Measurements from ENCODE around the gene P3H3. TPM values are rescaled to one million over a fixed set of nuclear protein-coding genes. Genes with fewer than 3 reads are reported as not detected.

Gene P3H3
- total RNA-seq, 1 donor from 2014 or later: 4.0 TPM

- intact Hi-C loops (cut with micrococcal nuclease): no loop called here
- peaks cover 11% of the 10 kb centered on the region for H3K4me1 Mint-ChIP-seq (ENCODE audit: low read depth)
- H3K4me3 Mint-ChIP-seq: no peak overlapping the region
- no peak for DNase-seq (ENCODE audit: low spot score)
- H3K9me3 Mint-ChIP-seq: no peaks in the 10 kb centered on the region
- H3K36me3 Mint-ChIP-seq (ENCODE audit: low read depth): peaks cover 58% of the 10 kb centered on the region
- H3K27ac Mint-ChIP-seq: no peak overlapping the region
- H3K27me3 Mint-ChIP-seq (ENCODE audit: insufficient read depth): peaks cover 2% of the 10 kb centered on the region
Measured at GRCh38 chr12:6816598-6816997, 11.6 kb upstream of the P3H3 start.

- Mint-ChIP-seq H3K4me1 (ENCODE audit: low read depth) (peaks cover 11% of the 10 kb centered on the region), H3K27me3 (ENCODE audit: insufficient read depth) (peaks cover 2% of the 10 kb centered on the region), H3K36me3 (ENCODE audit: low read depth) (peaks cover 58% of the 10 kb centered on the region), H3K4me3 (no peak overlapping the region), H3K27ac (no peak overlapping the region), H3K9me3 (no peaks in the 10 kb centered on the region)
- intact Hi-C loops (cut with micrococcal nuclease): no loop called here
- DNase-seq (ENCODE audit: low spot score): no peak
Measured at GRCh38 chr12:6817098-6817497, 11.1 kb upstream of the P3H3 start.

GRCh38 chr12:6817662-6818157, 10.5 kb upstream of the P3H3 start:
- peaks cover 6% of the 10 kb centered on the region for H3K27me3 Mint-ChIP-seq (ENCODE audit: insufficient read depth)
- peak overlapping the region; percentile 45 for H3K27ac Mint-ChIP-seq
- peaks cover 58% of the 10 kb centered on the region for H3K36me3 Mint-ChIP-seq (ENCODE audit: low read depth)
- H3K9me3 Mint-ChIP-seq: no peaks in the 10 kb centered on the region
- no peak overlapping the region for H3K4me3 Mint-ChIP-seq
- DNase-seq (ENCODE audit: low spot score): no peak
- intact Hi-C loops (cut with micrococcal nuclease): no loop called here
- peaks cover 12% of the 10 kb centered on the region for H3K4me1 Mint-ChIP-seq (ENCODE audit: low read depth)

- Mint-ChIP-seq H3K4me3 (no peak overlapping the region), H3K9me3 (no peaks in the 10 kb centered on the region), H3K4me1 (ENCODE audit: low read depth) (peaks cover 17% of the 10 kb centered on the region), H3K27ac (no peak overlapping the region), H3K36me3 (ENCODE audit: low read depth) (peaks cover 58% of the 10 kb centered on the region), H3K27me3 (ENCODE audit: insufficient read depth) (peaks cover 8% of the 10 kb centered on the region)
- intact Hi-C loops (cut with micrococcal nuclease): no loop called here
- DNase-seq (ENCODE audit: low spot score): no peak
Measured at GRCh38 chr12:6818222-6818621, 10.0 kb upstream of the P3H3 start.

GRCh38 chr12:6818645-6819044, 9.6 kb upstream of the P3H3 start:
- no peak for DNase-seq (ENCODE audit: low spot score)
- Mint-ChIP-seq H3K36me3 (ENCODE audit: low read depth) (peaks cover 53% of the 10 kb centered on the region), H3K27me3 (ENCODE audit: insufficient read depth) (peaks cover 8% of the 10 kb centered on the region), H3K27ac (no peak overlapping the region), H3K9me3 (no peaks in the 10 kb centered on the region), H3K4me1 (ENCODE audit: low read depth) (peaks cover 17% of the 10 kb centered on the region), H3K4me3 (no peak overlapping the region)
- intact Hi-C loops (cut with micrococcal nuclease): no loop called here

- no peak for DNase-seq (ENCODE audit: low spot score)
- peaks cover 17% of the 10 kb centered on the region for H3K4me1 Mint-ChIP-seq (ENCODE audit: low read depth)
- no peak overlapping the region for H3K27ac Mint-ChIP-seq
- intact Hi-C loops (cut with micrococcal nuclease): no loop called here
- H3K27me3 Mint-ChIP-seq (ENCODE audit: insufficient read depth): peaks cover 12% of the 10 kb centered on the region
- H3K9me3 Mint-ChIP-seq: no peaks in the 10 kb centered on the region
- no peak overlapping the region for H3K4me3 Mint-ChIP-seq
- peaks cover 47% of the 10 kb centered on the region for H3K36me3 Mint-ChIP-seq (ENCODE audit: low read depth)
Measured at GRCh38 chr12:6819106-6820030, 8.8 kb upstream of the P3H3 start.

- no peak for DNase-seq (ENCODE audit: low spot score)
- peaks cover 40% of the 10 kb centered on the region for H3K36me3 Mint-ChIP-seq (ENCODE audit: low read depth)
- no peaks in the 10 kb centered on the region for H3K9me3 Mint-ChIP-seq
- peaks cover 19% of the 10 kb centered on the region for H3K4me1 Mint-ChIP-seq (ENCODE audit: low read depth)
- H3K27ac Mint-ChIP-seq: no peak overlapping the region
- intact Hi-C loops (cut with micrococcal nuclease): no loop called here
- H3K4me3 Mint-ChIP-seq: no peak overlapping the region
- peaks cover 19% of the 10 kb centered on the region for H3K27me3 Mint-ChIP-seq (ENCODE audit: insufficient read depth)
Measured at GRCh38 chr12:6820166-6820565, 8.0 kb upstream of the P3H3 start.

- H3K27ac Mint-ChIP-seq: peak within 1 kb of the TSS; percentile 53
- DNase-seq (ENCODE audit: low spot score): no peak
- no peaks in the 10 kb centered on the region for H3K9me3 Mint-ChIP-seq
- peaks cover 27% of the 10 kb centered on the region for H3K36me3 Mint-ChIP-seq (ENCODE audit: low read depth)
- peak within 1 kb of the TSS; percentile 28 for H3K4me3 Mint-ChIP-seq
- intact Hi-C loops (cut with micrococcal nuclease): no loop called here
- peaks cover 27% of the 10 kb centered on the region for H3K4me1 Mint-ChIP-seq (ENCODE audit: low read depth)
- peaks cover 29% of the 10 kb centered on the region for H3K27me3 Mint-ChIP-seq (ENCODE audit: insufficient read depth)
Measured at GRCh38 chr12:6821591-6822425, 6.4 kb upstream of the P3H3 start, which contains the start of gene GPR162. Gene GPR162 (plus strand): TSS chr12:6821821. CDS start chr12:6823899, 2,078 bp downstream.

GRCh38 chr12:6822426-6823135, 5.6 kb upstream of the P3H3 start:
- peaks cover 23% of the 10 kb centered on the region for H3K36me3 Mint-ChIP-seq (ENCODE audit: low read depth)
- H3K27ac Mint-ChIP-seq: peak overlapping the region; percentile 53
- no peak overlapping the region for H3K4me3 Mint-ChIP-seq
- H3K27me3 Mint-ChIP-seq (ENCODE audit: insufficient read depth): peaks cover 32% of the 10 kb centered on the region
- no peak for DNase-seq (ENCODE audit: low spot score)
- peaks cover 32% of the 10 kb centered on the region for H3K4me1 Mint-ChIP-seq (ENCODE audit: low read depth)
- intact Hi-C loops (cut with micrococcal nuclease): no loop called here
- no peaks in the 10 kb centered on the region for H3K9me3 Mint-ChIP-seq

- no peaks in the 10 kb centered on the region for H3K9me3 Mint-ChIP-seq
- peaks cover 35% of the 10 kb centered on the region for H3K27me3 Mint-ChIP-seq (ENCODE audit: insufficient read depth)
- H3K4me3 Mint-ChIP-seq: no peak overlapping the region
- H3K4me1 Mint-ChIP-seq (ENCODE audit: low read depth): peaks cover 39% of the 10 kb centered on the region
- intact Hi-C loops (cut with micrococcal nuclease): loop anchor here (2.0 kb wide), 1 partner anchor 135 kb away; the partner anchor contains the start of gene ZNF384
- DNase-seq (ENCODE audit: low spot score): no peak
- H3K27ac Mint-ChIP-seq: no peak overlapping the region
- peaks cover 16% of the 10 kb centered on the region for H3K36me3 Mint-ChIP-seq (ENCODE audit: low read depth)
Measured at GRCh38 chr12:6823182-6824084, 4.8 kb upstream of the P3H3 start.

- Mint-ChIP-seq H3K4me1 (ENCODE audit: low read depth) (peaks cover 44% of the 10 kb centered on the region), H3K27ac (no peak overlapping the region), H3K4me3 (no peak overlapping the region), H3K9me3 (no peaks in the 10 kb centered on the region), H3K27me3 (ENCODE audit: insufficient read depth) (peaks cover 39% of the 10 kb centered on the region), H3K36me3 (ENCODE audit: low read depth) (peaks cover 11% of the 10 kb centered on the region)
- intact Hi-C loops (cut with micrococcal nuclease): loop anchor here (2.0 kb wide), 1 partner anchor 135 kb away; the partner anchor contains the start of gene ZNF384
- DNase-seq (ENCODE audit: low spot score): no peak
Measured at GRCh38 chr12:6824085-6824775, 4.0 kb upstream of the P3H3 start.
